ENCODE data around the gene FOXP1. TPM values are rescaled to one million over a fixed set of nuclear protein-coding genes. Genes with fewer than 3 reads are reported as not detected.

Gene FOXP1
- total RNA-seq, 3 donors from 2014 or later = 61.9 to 267 (median 146) TPM

DNA sequence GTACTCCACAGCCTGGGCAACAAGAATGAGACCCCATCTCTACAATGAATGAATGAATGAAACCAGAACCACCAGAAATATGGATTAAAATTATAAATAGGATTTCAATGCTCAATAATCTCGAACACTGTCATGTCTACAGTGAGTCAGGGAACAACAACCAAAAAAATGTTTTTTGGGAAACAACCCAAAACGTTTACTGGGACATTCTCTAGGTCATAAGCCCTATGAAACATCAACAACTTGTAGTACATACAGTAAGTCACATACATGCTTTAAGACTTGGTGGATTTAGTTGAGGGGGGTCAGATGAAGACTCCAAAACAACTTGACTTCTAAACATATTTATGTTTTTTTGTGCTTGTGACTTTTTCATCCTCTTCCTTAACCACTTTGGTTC, 511.2 kb downstream of the FOXP1 start:
- intact Hi-C loops (cut with DNase I; ENCODE audit: low total_unique reads) = no loop called here
- H3K27ac ChIP-seq = peak overlapping the region; percentile 62 to 73
- H3K4me1 ChIP-seq = peaks cover 0 to 9% of the 10 kb centered on the region in 2 donors
- no peak for DNase-seq (ENCODE audit: low spot score in 2 of 2)
- TF ChIP-seq, protein P1, sequence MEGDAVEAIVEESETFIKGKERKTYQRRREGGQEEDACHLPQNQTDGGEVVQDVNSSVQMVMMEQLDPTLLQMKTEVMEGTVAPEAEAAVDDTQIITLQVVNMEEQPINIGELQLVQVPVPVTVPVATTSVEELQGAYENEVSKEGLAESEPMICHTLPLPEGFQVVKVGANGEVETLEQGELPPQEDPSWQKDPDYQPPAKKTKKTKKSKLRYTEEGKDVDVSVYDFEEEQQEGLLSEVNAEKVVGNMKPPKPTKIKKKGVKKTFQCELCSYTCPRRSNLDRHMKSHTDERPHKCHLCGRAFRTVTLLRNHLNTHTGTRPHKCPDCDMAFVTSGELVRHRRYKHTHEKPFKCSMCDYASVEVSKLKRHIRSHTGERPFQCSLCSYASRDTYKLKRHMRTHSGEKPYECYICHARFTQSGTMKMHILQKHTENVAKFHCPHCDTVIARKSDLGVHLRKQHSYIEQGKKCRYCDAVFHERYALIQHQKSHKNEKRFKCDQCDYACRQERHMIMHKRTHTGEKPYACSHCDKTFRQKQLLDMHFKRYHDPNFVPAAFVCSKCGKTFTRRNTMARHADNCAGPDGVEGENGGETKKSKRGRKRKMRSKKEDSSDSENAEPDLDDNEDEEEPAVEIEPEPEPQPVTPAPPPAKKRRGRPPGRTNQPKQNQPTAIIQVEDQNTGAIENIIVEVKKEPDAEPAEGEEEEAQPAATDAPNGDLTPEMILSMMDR (IDR thresholded peaks at IDR 0.05) = no peak
- TF ChIP-seq POLR2A (IDR thresholded peaks at IDR 0.05) (no peak), POLR2AphosphoS5 (IDR thresholded peaks at IDR 0.05) (no peak)
- H3K4me3 ChIP-seq = no peak overlapping the region
- no peaks in the 10 kb centered on the region for H3K27me3 ChIP-seq
- H3K9me3 ChIP-seq = no peaks in the 10 kb centered on the region
- no peaks in the 10 kb centered on the region for H3K36me3 ChIP-seq

DNA sequence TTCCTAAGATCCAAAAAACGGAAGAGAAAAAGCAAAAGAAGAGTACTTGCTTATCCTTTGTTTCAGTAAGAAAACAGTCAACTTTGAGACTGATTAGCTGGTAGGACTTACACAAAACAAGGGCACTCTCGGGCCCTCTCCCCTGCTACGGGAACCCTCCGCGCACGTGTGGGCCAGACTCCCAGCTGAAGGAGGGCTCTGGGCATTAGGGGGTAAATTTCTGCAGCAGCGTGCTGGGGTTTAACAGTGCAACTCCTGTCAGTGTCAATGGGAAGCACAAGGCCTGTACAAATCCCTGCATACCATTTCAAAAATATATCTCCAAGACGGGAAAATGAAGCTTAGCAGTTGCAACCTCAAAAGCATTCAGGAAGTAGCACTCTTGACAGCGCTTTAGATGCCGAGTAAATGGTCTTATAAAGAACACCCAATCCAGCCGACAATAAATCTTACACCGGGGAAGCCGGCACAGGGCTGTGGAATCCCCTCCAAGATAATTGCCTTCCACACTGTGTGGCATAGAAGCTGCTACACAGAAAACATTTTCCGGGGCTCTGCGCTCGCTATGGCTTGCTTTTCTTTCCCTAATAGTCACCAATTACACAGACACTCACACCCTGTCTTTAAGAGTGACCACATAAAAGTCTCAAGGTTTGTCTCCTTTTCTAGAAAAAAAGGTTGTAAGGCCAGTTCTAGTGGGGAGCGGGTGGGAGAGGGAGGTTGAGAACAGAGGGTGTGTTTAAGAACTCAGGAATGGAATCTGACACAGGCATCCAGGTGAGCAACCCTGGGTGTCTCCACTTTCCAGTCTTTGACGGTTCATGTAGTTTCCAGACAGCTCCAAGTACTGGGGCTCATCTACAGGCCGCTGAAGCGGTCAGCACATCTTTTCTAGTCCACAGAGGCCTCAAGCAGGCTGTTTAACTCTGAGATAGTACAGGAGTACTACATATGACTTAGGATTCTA, 512.7 kb downstream of the FOXP1 start:
- peak overlapping the region; percentile 62 to 73 for H3K27ac ChIP-seq
- intact Hi-C loops (cut with DNase I; ENCODE audit: low total_unique reads) = no loop called here
- TF ChIP-seq POLR2A (IDR thresholded peaks at IDR 0.05) = no peak
- TF ChIP-seq, protein P1 (IDR thresholded peaks at IDR 0.05) = no peak
- peak overlapping the region in 1 of 3 donors; percentile 10 for H3K4me3 ChIP-seq
- no peaks in the 10 kb centered on the region for H3K27me3 ChIP-seq
- H3K36me3 ChIP-seq = no peaks in the 10 kb centered on the region
- H3K9me3 ChIP-seq = no peaks in the 10 kb centered on the region
- H3K4me1 ChIP-seq = peaks cover 0 to 9% of the 10 kb centered on the region in 2 donors
- DNase-seq (ENCODE audit: low spot score in 2 of 2) = no peak

DNA sequence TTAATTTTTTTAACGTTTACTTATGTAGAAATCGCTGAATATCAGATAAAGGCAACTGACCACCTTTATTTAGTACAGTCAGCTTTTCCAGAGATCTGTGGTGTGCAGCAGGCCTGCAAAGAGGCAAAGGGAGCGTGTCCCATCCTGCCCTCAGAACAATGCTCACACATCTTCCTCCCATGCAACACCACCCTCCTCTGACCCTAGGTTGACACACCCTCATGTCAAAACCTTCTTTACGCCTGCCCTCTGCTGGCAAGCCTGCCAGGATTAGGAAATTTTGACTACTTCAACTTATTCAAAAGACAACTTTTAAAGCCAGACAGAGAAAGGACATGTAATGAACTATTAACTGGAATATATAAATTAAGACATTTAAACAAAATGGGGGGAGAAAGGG, 513.7 kb downstream of the FOXP1 start:
- H3K4me3 ChIP-seq = no peak overlapping the region
- H3K9me3 ChIP-seq = no peaks in the 10 kb centered on the region
- H3K27ac ChIP-seq = peak overlapping the region; percentile 62 to 73
- no peaks in the 10 kb centered on the region for H3K27me3 ChIP-seq
- peaks cover 0 to 9% of the 10 kb centered on the region in 2 donors for H3K4me1 ChIP-seq
- H3K36me3 ChIP-seq = no peaks in the 10 kb centered on the region
- intact Hi-C loops (cut with DNase I; ENCODE audit: low total_unique reads) = loop anchor here (10.0 kb wide), 2 partner anchors 85 to 235 kb away; no protein-coding TSS in a partner anchor
- no peak for TF ChIP-seq POLR2AphosphoS5 (IDR thresholded peaks at IDR 0.05)
- TF ChIP-seq, protein P1 (IDR thresholded peaks at IDR 0.05) = peak in 1 of 3 donors; percentile 44
- no peak for TF ChIP-seq POLR2A (IDR thresholded peaks at IDR 0.05)
- DNase-seq (ENCODE audit: low spot score in 2 of 2) = peak in 1 of 2 donors; percentile 80

DNA sequence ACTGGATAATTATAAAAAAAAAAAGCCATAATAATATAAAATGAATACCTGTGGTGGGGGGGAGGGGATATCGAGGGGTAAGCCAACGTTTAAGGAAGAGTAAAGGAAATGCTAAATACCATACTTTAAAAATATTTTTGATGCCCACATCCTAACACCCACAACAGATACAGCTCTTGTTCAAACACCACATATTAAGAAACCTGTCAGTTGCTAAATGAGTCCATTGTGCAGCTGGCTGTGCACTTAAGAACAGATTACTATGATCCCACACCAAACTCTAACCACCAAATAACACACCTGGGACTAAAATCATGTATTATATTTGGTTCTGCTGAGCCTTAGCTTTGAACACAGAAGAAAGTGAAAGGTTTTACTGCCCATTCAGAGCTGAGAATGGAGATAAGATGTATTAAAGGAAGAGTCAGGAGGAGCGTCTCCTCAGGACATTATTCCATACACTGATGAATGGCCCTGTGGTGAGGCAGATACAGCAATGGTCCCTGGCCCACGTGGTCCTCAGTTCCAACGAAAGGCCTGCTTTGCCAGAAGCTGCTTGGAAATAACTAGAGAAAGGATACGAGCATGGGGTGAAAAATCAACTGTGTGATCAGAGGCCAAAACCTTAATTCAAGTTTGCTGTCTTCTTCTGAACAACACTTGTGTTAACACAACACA, 515.4 kb downstream of the FOXP1 start:
- Histone ChIP-seq H3K36me3 (no peaks in the 10 kb centered on the region), H3K4me1 (peaks cover 0 to 6% of the 10 kb centered on the region in 2 donors), H3K4me3 (no peak overlapping the region), H3K27me3 (no peaks in the 10 kb centered on the region), H3K27ac (peak overlapping the region; percentile 78 to 98), H3K9me3 (no peaks in the 10 kb centered on the region)
- DNase-seq (ENCODE audit: low spot score in 2 of 2) = no peak
- no peak for TF ChIP-seq POLR2A (IDR thresholded peaks at IDR 0.05)
- intact Hi-C loops (cut with DNase I; ENCODE audit: low total_unique reads) = loop anchor here (10.0 kb wide), 2 partner anchors 83 to 237 kb away; no protein-coding TSS in a partner anchor

DNA sequence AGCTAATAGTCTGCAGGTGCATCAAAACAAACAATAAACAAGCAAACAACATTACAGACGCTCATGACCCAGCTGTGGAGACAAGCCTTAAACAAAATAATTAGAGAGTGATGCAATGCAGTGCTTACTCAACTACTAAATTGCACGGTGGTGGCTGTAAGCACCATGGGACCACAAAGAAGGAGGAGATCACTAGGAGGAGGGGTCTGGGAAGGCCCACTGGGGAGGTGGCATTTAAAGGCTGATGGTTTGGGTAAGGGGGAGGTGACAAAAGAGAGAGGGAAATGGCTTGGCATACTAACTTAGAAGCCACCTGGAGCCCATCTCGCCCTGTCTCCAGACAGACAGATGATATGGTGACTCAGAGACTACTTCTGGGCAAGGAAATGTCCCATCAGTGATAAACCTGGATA, 516.7 kb downstream of the FOXP1 start:
- H3K4me3 ChIP-seq = peak overlapping the region in 2 of 3 donors; percentile 17 to 83

More for the DNA sequence above, 516.7 kb downstream of the FOXP1 start:
- Histone ChIP-seq H3K36me3 (no peaks in the 10 kb centered on the region), H3K9me3 (no peaks in the 10 kb centered on the region), H3K4me1 (peaks cover 0 to 6% of the 10 kb centered on the region in 2 donors), H3K27ac (peak overlapping the region; percentile 98), H3K27me3 (no peaks in the 10 kb centered on the region)
- intact Hi-C loops (cut with DNase I; ENCODE audit: low total_unique reads) = loop anchor here (10.0 kb wide), 2 partner anchors 82 to 238 kb away; no protein-coding TSS in a partner anchor
- TF ChIP-seq POLR2AphosphoS5 (IDR thresholded peaks at IDR 0.05) = peak in 1 of 3 donors; percentile 32
- TF ChIP-seq, protein P1 (IDR thresholded peaks at IDR 0.05) = no peak
- no peak for DNase-seq (ENCODE audit: low spot score in 2 of 2)

Data from breast epithelium (tissue), 4 donors.